ENCODE results near the gene NR2C2AP.

- TF ChIP-seq POLR2A (IDR thresholded peaks at IDR 0.05; ENCODE audit: low read length) = peak; percentile 38
- no peak for TF ChIP-seq GATA1 (IDR thresholded peaks at IDR 0.05; ENCODE audit: low read depth, low read length)
These were observed at the start of gene NR2C2AP for GRCh38 chr19:19203012-19203856.

All from erythroblast (primary cell).